ENCODE results near the gene NTRK3.
"Not testable (repeated sequence)": the region's sequence is repeated elsewhere in the genome, so short reads cannot be mapped to it uniquely, and the experiment has no call there.

The NTRK3 gene

DNA sequence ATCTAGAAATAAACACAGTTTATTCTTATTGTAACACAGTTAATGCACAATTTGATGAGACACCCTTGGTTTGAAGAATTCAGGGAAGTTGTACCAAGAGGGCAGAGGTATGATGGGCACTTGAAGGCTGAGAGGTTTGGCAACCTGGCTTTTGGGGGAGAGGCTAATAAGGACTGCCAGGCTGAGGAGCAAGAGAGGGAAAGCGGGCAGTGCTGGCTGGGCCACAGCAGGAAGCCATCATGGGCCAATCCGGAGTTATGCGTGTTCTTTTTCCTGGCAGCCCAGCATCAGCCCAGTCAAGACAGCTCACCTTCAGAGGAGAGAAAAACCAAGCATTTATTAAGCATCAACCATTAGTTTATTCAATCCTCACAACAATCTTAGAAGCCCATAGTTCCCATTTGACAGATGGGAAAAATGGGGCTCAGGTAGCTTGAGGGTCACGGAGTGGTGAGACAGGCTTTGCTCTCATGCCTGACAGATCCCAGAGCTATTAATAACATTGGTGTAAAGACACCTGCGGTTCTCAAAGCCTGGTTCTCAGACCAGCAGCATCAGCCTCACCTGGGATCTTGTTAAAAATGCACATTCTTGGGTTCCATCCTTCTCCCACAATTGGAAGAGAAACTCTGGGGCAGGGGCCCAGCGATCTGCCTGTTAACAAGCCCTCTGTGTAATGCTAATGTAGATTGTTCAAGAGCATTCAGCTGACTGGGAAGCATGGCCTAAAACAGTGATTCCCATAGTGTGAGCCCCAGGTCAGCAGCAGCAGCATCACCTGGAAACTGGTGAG, 183.7 kb downstream of the NTRK3 start:
- H3K36me3 ChIP-seq (ENCODE audit: insufficient read depth, low read length): no peaks in the 10 kb centered on the region
- DNase-seq (ENCODE audit: low read depth, low spot score): no peak
- no peak overlapping the region for H3K4me3 ChIP-seq
- no peak overlapping the region for H3K9ac ChIP-seq (ENCODE audit: insufficient read length)
- H3K9me3 ChIP-seq (ENCODE audit: low read depth, low read length): no peaks in the 10 kb centered on the region
- no peak overlapping the region for H3K27ac ChIP-seq
- no peak for TF ChIP-seq EZH2 (IDR thresholded peaks at IDR 0.05)
- no peak for TF ChIP-seq POLR2AphosphoS5 (IDR thresholded peaks at IDR 0.05; ENCODE audit: borderline replicate concordance, low read depth, low read length)
- no peak for TF ChIP-seq FOXP2 (optimal IDR thresholded peaks at IDR 0.05; ENCODE audit: control extremely low read depth, extremely low read length, insufficient read depth)

- not testable (repeated sequence) for H3K4me3 ChIP-seq; H3K36me3 ChIP-seq (ENCODE audit: insufficient read depth, low read length); H3K9me3 ChIP-seq (ENCODE audit: low read depth, low read length); DNase-seq (ENCODE audit: low read depth, low spot score); H3K9ac ChIP-seq (ENCODE audit: insufficient read length); H3K27ac ChIP-seq
These were observed 184.4 kb downstream of the NTRK3 start for GRCh38 chr15:88072133-88072532.

DNA sequence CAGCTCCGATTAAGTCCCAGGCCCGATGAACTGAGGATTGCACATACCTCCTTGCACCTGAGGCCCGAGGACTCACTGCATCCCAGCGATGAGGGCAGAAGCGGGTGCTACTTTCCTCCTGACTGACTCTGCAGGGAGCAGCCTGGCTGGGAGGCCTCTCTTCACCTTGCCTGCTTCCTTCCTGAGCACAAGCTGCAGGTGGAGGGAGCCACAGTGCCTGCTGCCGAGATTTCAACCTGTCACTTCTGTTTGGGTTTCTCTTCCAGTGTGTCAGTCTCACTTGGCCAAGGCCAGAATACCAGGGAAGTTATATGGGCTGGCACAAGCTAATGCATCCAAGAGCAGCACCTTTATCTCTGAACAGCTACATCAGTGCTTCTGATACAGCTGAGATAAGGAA, 185.4 kb downstream of the NTRK3 start:
- Histone ChIP-seq H3K9me3 (ENCODE audit: low read depth, low read length) (no peaks in the 10 kb centered on the region), H3K27ac (no peak overlapping the region), H3K4me3 (no peak overlapping the region), H3K36me3 (ENCODE audit: insufficient read depth, low read length) (no peaks in the 10 kb centered on the region), H3K9ac (ENCODE audit: insufficient read length) (no peak overlapping the region)
- TF ChIP-seq FOXP2 (optimal IDR thresholded peaks at IDR 0.05; ENCODE audit: control extremely low read depth, extremely low read length, insufficient read depth): no peak
- no peak for TF ChIP-seq EZH2 (IDR thresholded peaks at IDR 0.05)
- TF ChIP-seq POLR2AphosphoS5 (IDR thresholded peaks at IDR 0.05; ENCODE audit: borderline replicate concordance, low read depth, low read length): no peak
- DNase-seq (ENCODE audit: low read depth, low spot score): no peak

GRCh38 chr15:88069561-88069960, 187.0 kb downstream of the NTRK3 start:
- Histone ChIP-seq H3K4me3 (no peak overlapping the region), H3K27ac (no peak overlapping the region), H3K36me3 (ENCODE audit: insufficient read depth, low read length) (no peaks in the 10 kb centered on the region), H3K9me3 (ENCODE audit: low read depth, low read length) (no peaks in the 10 kb centered on the region), H3K9ac (ENCODE audit: insufficient read length) (no peak overlapping the region)
- DNase-seq (ENCODE audit: low read depth, low spot score): no peak
- TF ChIP-seq EZH2 (IDR thresholded peaks at IDR 0.05) (no peak), POLR2AphosphoS5 (IDR thresholded peaks at IDR 0.05; ENCODE audit: borderline replicate concordance, low read depth, low read length) (no peak), FOXP2 (optimal IDR thresholded peaks at IDR 0.05; ENCODE audit: control extremely low read depth, extremely low read length, insufficient read depth) (no peak)

DNA sequence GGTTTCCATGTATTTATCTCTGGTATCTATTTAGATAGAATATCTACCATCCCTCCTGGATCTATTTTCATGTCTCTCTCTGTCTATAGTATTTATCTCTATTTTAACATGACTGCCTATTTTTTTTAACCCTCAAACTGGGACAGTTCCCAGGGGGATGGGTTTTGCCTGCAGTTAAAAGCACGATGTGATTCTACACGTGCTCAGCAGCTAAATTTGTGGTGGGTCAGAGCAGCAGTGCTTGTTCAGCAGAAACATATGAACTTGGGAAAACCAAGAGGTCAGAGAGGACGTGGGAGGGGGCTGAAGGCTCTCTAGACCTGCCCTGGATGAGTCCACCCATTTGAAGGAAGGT, 189.2 kb downstream of the NTRK3 start:
- no peak overlapping the region for H3K9ac ChIP-seq (ENCODE audit: insufficient read length)

GRCh38 chr15:88066636-88067330, 189.8 kb downstream of the NTRK3 start:
- no peaks in the 10 kb centered on the region for H3K9me3 ChIP-seq (ENCODE audit: low read depth, low read length)
- no peak for TF ChIP-seq POLR2AphosphoS5 (IDR thresholded peaks at IDR 0.05; ENCODE audit: borderline replicate concordance, low read depth, low read length)
- no peak for TF ChIP-seq EZH2 (IDR thresholded peaks at IDR 0.05)
- no peak for TF ChIP-seq FOXP2 (optimal IDR thresholded peaks at IDR 0.05; ENCODE audit: control extremely low read depth, extremely low read length, insufficient read depth)
- DNase-seq (ENCODE audit: low read depth, low spot score): no peak

More for the DNA sequence above, 189.2 kb downstream of the NTRK3 start:
- no peak for TF ChIP-seq FOXP2 (optimal IDR thresholded peaks at IDR 0.05; ENCODE audit: control extremely low read depth, extremely low read length, insufficient read depth)
- no peak for TF ChIP-seq POLR2AphosphoS5 (IDR thresholded peaks at IDR 0.05; ENCODE audit: borderline replicate concordance, low read depth, low read length)
- TF ChIP-seq EZH2 (IDR thresholded peaks at IDR 0.05): no peak
- Histone ChIP-seq H3K36me3 (ENCODE audit: insufficient read depth, low read length) (no peaks in the 10 kb centered on the region), H3K27ac (no peak overlapping the region), H3K4me3 (no peak overlapping the region), H3K9me3 (ENCODE audit: low read depth, low read length) (no peaks in the 10 kb centered on the region)
- DNase-seq (ENCODE audit: low read depth, low spot score): no peak

DNA sequence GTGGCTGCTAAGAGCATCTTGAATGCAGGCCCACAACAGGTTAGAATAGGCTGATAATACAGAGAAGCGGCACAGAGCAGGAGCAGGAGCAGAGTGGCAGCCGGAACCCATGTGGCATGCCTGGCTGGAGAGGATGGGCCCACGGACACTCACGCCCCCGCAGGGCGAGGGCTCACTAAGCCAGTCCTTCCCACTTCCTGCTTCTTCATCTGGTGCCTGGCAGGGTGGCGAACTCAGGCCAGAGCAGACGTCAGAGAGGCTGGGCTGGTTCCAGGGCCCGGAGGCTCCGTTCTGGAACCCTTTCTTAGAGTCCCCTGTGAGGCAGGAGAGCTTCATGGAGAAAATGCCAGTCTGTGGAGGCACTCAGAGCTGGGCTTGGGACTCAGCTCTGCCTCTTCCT, 195.1 kb downstream of the NTRK3 start:
- no peak for DNase-seq (ENCODE audit: low read depth, low spot score)
- Histone ChIP-seq H3K9me3 (ENCODE audit: low read depth, low read length) (no peaks in the 10 kb centered on the region), H3K36me3 (ENCODE audit: insufficient read depth, low read length) (no peaks in the 10 kb centered on the region), H3K4me3 (no peak overlapping the region), H3K27ac (no peak overlapping the region), H3K9ac (ENCODE audit: insufficient read length) (no peak overlapping the region)
- no peak for TF ChIP-seq POLR2AphosphoS5 (IDR thresholded peaks at IDR 0.05; ENCODE audit: borderline replicate concordance, low read depth, low read length)
- no peak for TF ChIP-seq EZH2 (IDR thresholded peaks at IDR 0.05)
- no peak for TF ChIP-seq FOXP2 (optimal IDR thresholded peaks at IDR 0.05; ENCODE audit: control extremely low read depth, extremely low read length, insufficient read depth)

More at GRCh38 chr15:88066636-88067330, 189.8 kb downstream of the NTRK3 start:
- Histone ChIP-seq H3K4me3 (no peak overlapping the region), H3K36me3 (ENCODE audit: insufficient read depth, low read length) (no peaks in the 10 kb centered on the region), H3K9ac (ENCODE audit: insufficient read length) (no peak overlapping the region), H3K27ac (no peak overlapping the region)

DNA sequence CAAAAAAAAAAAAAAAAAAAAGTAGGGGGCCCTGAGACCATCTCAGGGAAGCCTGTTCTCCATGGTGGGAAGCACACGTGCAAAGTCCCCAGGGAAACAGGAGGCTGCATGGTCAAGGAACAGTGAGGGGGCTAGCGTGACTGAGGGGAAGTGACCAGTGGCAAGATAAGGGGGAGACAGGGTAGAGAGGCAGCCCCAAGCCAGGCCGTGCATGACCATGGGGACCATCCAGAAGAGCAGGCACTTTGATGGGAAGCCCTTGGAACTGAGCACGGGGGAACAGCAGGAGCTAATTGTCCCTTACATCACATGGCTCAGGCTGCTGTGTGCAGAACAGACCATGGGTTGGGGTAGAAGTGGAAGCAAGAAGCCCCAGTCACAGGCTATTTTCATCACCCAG, 196.2 kb downstream of the NTRK3 start:
- Histone ChIP-seq H3K9ac (ENCODE audit: insufficient read length) (no peak overlapping the region), H3K9me3 (ENCODE audit: low read depth, low read length) (no peaks in the 10 kb centered on the region), H3K27ac (no peak overlapping the region), H3K36me3 (ENCODE audit: insufficient read depth, low read length) (no peaks in the 10 kb centered on the region), H3K4me3 (no peak overlapping the region)
- DNase-seq (ENCODE audit: low read depth, low spot score): no peak
- TF ChIP-seq POLR2AphosphoS5 (IDR thresholded peaks at IDR 0.05; ENCODE audit: borderline replicate concordance, low read depth, low read length) (no peak), FOXP2 (optimal IDR thresholded peaks at IDR 0.05; ENCODE audit: control extremely low read depth, extremely low read length, insufficient read depth) (no peak), EZH2 (IDR thresholded peaks at IDR 0.05) (no peak)

Measured in SK-N-MC (cell line).